Measurements from ENCODE around the gene LMTK3. TPM values are rescaled to one million over a fixed set of nuclear protein-coding genes. Genes with fewer than 3 reads are reported as not detected.
A peak's percentile ranks its signal among the peaks of the same experiment; 100 is the strongest.

LMTK3 gene
- total and polyA plus RNA-seq, 2 of the 4 experiments (the other 2 are of a cell fraction): 0.18 to 0.87 TPM

GRCh38 chr19:48468772-48469288 is 42.8 kb downstream of the LMTK3 start:
- peak overlapping the region; percentile 85 for H4K91ac ChIP-seq (ENCODE audit: insufficient read depth, low read depth, low read length)
- intact Hi-C loops (cut with micrococcal nuclease): no loop called here
- peak; percentile 100 for DNase-seq
- peak overlapping the region; percentile 86 for H3K14ac ChIP-seq (replicated peaks; ENCODE audit: low read depth, low read length)
- H2BK5ac ChIP-seq (ENCODE audit: low read depth, low read length, poor library complexity, severe bottlenecking): peak overlapping the region; percentile 78
- no TSS peak for BruUV-seq (replicated peaks)
- H3K9me3 ChIP-seq (ENCODE audit: control insufficient read depth, insufficient read depth, low read length): no peaks in the 10 kb centered on the region
- H2BK20ac ChIP-seq (ENCODE audit: low read depth, low read length): no peak overlapping the region
- H2BK15ac ChIP-seq (ENCODE audit: low read depth, low read length): no peak overlapping the region
- no peaks in the 10 kb centered on the region for H3K27me3 ChIP-seq (ENCODE audit: control insufficient read depth, insufficient read depth, low read length)
- H3K18ac ChIP-seq (ENCODE audit: low read depth, low read length): 0 out of 2 replicates have a peak overlapping the region, but pooled peaks have one; percentile 49
- H4K20me1 ChIP-seq (ENCODE audit: insufficient read depth, low read length): peaks cover 38% of the 10 kb centered on the region
- H3K56ac ChIP-seq (ENCODE audit: extremely low read depth, insufficient read depth, low read length): peak overlapping the region; percentile 78
- in situ Hi-C loops (cut with MboI; ENCODE audit: low sequenced_read_pairs): no loop called here
- H3K36me3 ChIP-seq (ENCODE audit: control insufficient read depth, insufficient read depth, low read length): peaks cover 35% of the 10 kb centered on the region
- TF ChIP-seq RFX5 (IDR thresholded peaks at IDR 0.05; ENCODE audit: low read depth, low read length) (no peak), FOS (IDR thresholded peaks at IDR 0.05; ENCODE audit: low read depth, low read length) (peak; percentile 75), RAD21 (IDR thresholded peaks at IDR 0.05; ENCODE audit: low read length) (no peak), MXI1 (IDR thresholded peaks at IDR 0.05; ENCODE audit: borderline replicate concordance, low read depth, low read length) (peak; percentile 89), MAZ (IDR thresholded peaks at IDR 0.05; ENCODE audit: borderline replicate concordance, low read depth, low read length) (peak; percentile 67; the same call in 1 of the 2 replicates), ELK1 (IDR thresholded peaks at IDR 0.05; ENCODE audit: borderline replicate concordance, low read depth, low read length) (no peak), RCOR1 (IDR thresholded peaks at IDR 0.05; ENCODE audit: insufficient replicate concordance, low read length) (no peak), CTCF (conservative IDR thresholded peaks at IDR 0.05; ENCODE audit: low read depth, low read length) (no peak), MAFK (IDR thresholded peaks at IDR 0.05; ENCODE audit: low read depth, low read length) (no peak), SMC3 (IDR thresholded peaks at IDR 0.05; ENCODE audit: low read depth, low read length) (no peak), CHD1 (IDR thresholded peaks at IDR 0.05; ENCODE audit: low read depth, low read length) (no peak), CEBPB (IDR thresholded peaks at IDR 0.05; ENCODE audit: low read depth, low read length) (no peak), USF2 (IDR thresholded peaks at IDR 0.05; ENCODE audit: low read depth, low read length) (peak; percentile 53), NFE2L2 (IDR thresholded peaks at IDR 0.05; ENCODE audit: low read depth, low read length) (no peak), POLR2A (IDR thresholded peaks at IDR 0.05; ENCODE audit: low read depth, low read length) (no peak), BHLHE40 (IDR thresholded peaks at IDR 0.05; ENCODE audit: low read depth, low read length) (no peak)
- H4K8ac ChIP-seq (ENCODE audit: low read depth in 2 of 2, low read length in 2 of 2): peak overlapping the region; percentile 79 to 95
- H3K9me1 ChIP-seq (ENCODE audit: insufficient read depth, low read length): peaks cover 15% of the 10 kb centered on the region
- H3K4me1 ChIP-seq (ENCODE audit: control insufficient read depth, insufficient read depth, low read length): no peaks in the 10 kb centered on the region; the same call in 1 of the 2 replicates
- 1% methylated on average over 25 of the region's 36 CpGs; no CpG with 5 or more reads in 1 of the 2 experiments for WGBS, 2 experiments (ENCODE audit: extremely low coverage in 2 of 2, insufficient read length in 1 of 2)
- H2AFZ ChIP-seq (replicated peaks; ENCODE audit: low read length, poor library complexity): peak overlapping the region; percentile 94
- H3K9ac ChIP-seq (ENCODE audit: low read depth, low read length): peak overlapping the region; percentile 79
- ATAC-seq (ENCODE audit: low read depth): peak; percentile 91
- H3K4me3 ChIP-seq (ENCODE audit: insufficient read depth, low read depth, low read length): peak overlapping the region; percentile 68
- peak overlapping the region; percentile 71 for H3K4ac ChIP-seq (ENCODE audit: low read depth, low read length)
- H3K27ac ChIP-seq (ENCODE audit: insufficient read depth, low read length): peak overlapping the region; percentile 74
- 0 out of 2 replicates have a peak overlapping the region, but pooled peaks have one; percentile 13 for H3K23ac ChIP-seq (ENCODE audit: low read depth, low read length)
- H2BK120ac ChIP-seq (ENCODE audit: low read depth, low read length): peak overlapping the region; percentile 30; the same call in 1 of the 2 replicates
- dilution Hi-C loops (cut with HindIII; ENCODE audit: low sequenced_read_pairs, unreplicated experiment): no loop called here
- ChIA-PET POLR2A (ENCODE audit: unreplicated experiment) (no interaction called here), CTCF (no interaction called here)
- peak overlapping the region; percentile 35; the same call in 1 of the 2 replicates for H4K5ac ChIP-seq (ENCODE audit: low read depth, low read length)
- peak overlapping the region; percentile 72 for H3K4me2 ChIP-seq (ENCODE audit: low read depth, low read length)
- H2AK9ac ChIP-seq (replicated peaks; ENCODE audit: low read depth, low read length, poor library complexity): peak overlapping the region; percentile 99
- H2AK5ac ChIP-seq (ENCODE audit: low read depth, low read length): peak overlapping the region; percentile 89
- H3K79me1 ChIP-seq (ENCODE audit: low read depth in 1 of 2, low read length in 2 of 2): peaks cover 27 to 41% of the 10 kb centered on the region in 2 experiments

Data from IMR-90 (cell line).